Left colon (tissue), 2 donors: ENCODE results near the gene LAG3. TPM values are rescaled to one million over a fixed set of nuclear protein-coding genes. Genes with fewer than 3 reads are reported as not detected.

Experiments
- ATAC-seq: fragments of 200-7000 bp; cut with Tn5 transposase; one replicate; pipeline ENCODE4 v1.9.1; 2020; ENCODE audit warnings: mild to moderate bottlenecking, moderate library complexity
- DNase-seq, 2 donors: peaks; one replicate each; pipeline ENCODE4 v3.0.0-alpha.2; 2020
- intact Hi-C, 2 donors: fragments of 100-400 bp; cut with DNase I in 1 of 2; cut with micrococcal nuclease in 1 of 2; formaldehyde crosslinking; loops; one replicate each; pipeline versions ENCODE4 v1.11.2 to v1.14.0; 2022; cut with DNase I, micrococcal nuclease
- total RNA-seq, 2 donors: library from RNA; stranded (reverse); fragmentation: NEBNext Ultra II Directional; extraction: Animal tissue kit (Norgen Biotek cat#: 25700); gene quantifications; one replicate each; pipeline ENCODE4 v1.2.1, GENCODE V29; 2021
- donor health status: DM: no; HTN: no; CAD: no.
- donor health status: DM: yes; HTN: yes; CAD: no.

The LAG3 gene
- total RNA-seq, 2 donors from 2014 or later, result 0.89 to 1.6 TPM

GRCh38 chr12:6768990-6769389 is 3.3 kb upstream of the LAG3 start:
- intact Hi-C loops, result no loop called here
- DNase-seq, result peak; percentile 69 to 70
- no peak for ATAC-seq

GRCh38 chr12:6769666-6770065 is 2.7 kb upstream of the LAG3 start:
- DNase-seq (no peak), ATAC-seq (no peak)
- intact Hi-C loops, result no loop called here

- no peak for ATAC-seq
- no peak for DNase-seq
- intact Hi-C loops, result no loop called here
Measured at GRCh38 chr12:6770094-6770493, 2.2 kb upstream of the LAG3 start.

GRCh38 chr12:6770600-6770999 is 1.7 kb upstream of the LAG3 start:
- ATAC-seq, result no peak
- DNase-seq, result no peak
- intact Hi-C loops, result no loop called here

GRCh38 chr12:6771091-6771495 is 1.2 kb upstream of the LAG3 start:
- intact Hi-C loops, result no loop called here
- ATAC-seq (no peak), DNase-seq (peak in 1 of 2 donors; percentile 58)

- DNase-seq (no peak), ATAC-seq (no peak)
- intact Hi-C loops, result no loop called here
Measured at GRCh38 chr12:6771509-6772330, 600 bp upstream of the LAG3 start.

- no peak for ATAC-seq
- no peak for DNase-seq
- intact Hi-C loops, result no loop called here
Measured at GRCh38 chr12:6772726-6773589, 638 bp downstream of the LAG3 start.

- ATAC-seq (peak; percentile 56), DNase-seq (no peak)
- intact Hi-C loops, result no loop called here
Measured at GRCh38 chr12:6773590-6774351, 1.5 kb downstream of the LAG3 start.

- ATAC-seq (no peak), DNase-seq (no peak)
- intact Hi-C loops, result no loop called here
Measured at GRCh38 chr12:6774499-6775062, 2.3 kb downstream of the LAG3 start.

- intact Hi-C loops, result no loop called here
- DNase-seq (no peak), ATAC-seq (peak; percentile 31)
Measured at GRCh38 chr12:6775185-6776174, 3.2 kb downstream of the LAG3 start.

GRCh38 chr12:6777386-6777785 is 5.1 kb downstream of the LAG3 start:
- no peak for ATAC-seq
- intact Hi-C loops, result no loop called here
- DNase-seq, result no peak

GRCh38 chr12:6778217-6778573 is 5.9 kb downstream of the LAG3 start:
- intact Hi-C loops, result no loop called here
- ATAC-seq (no peak), DNase-seq (peak in 1 of 2 donors; percentile 54)

GRCh38 chr12:6778574-6779550 is 6.5 kb downstream of the LAG3 start:
- DNase-seq (peak; percentile 94 to 97), ATAC-seq (peak; percentile 91)
- intact Hi-C loops, result no loop called here

GRCh38 chr12:6779708-6780432 is 7.5 kb downstream of the LAG3 start:
- no peak for DNase-seq
- intact Hi-C loops, result loop anchor here in 1 of 2 donors (5.0 kb wide), 1 partner anchor 33 kb away; no protein-coding TSS in a partner anchor
- peak; percentile 50 for ATAC-seq

- no peak for DNase-seq
- intact Hi-C loops, result loop anchor here in 1 of 2 donors (5.0 kb wide), 1 partner anchor 33 kb away; no protein-coding TSS in a partner anchor
- ATAC-seq, result no peak
Measured at GRCh38 chr12:6780573-6780972, 8.3 kb downstream of the LAG3 start.

- ATAC-seq, result no peak
- intact Hi-C loops, result loop anchor here in 1 of 2 donors (5.0 kb wide), 1 partner anchor 35 kb away; no protein-coding TSS in a partner anchor
- no peak for DNase-seq
Measured at GRCh38 chr12:6782119-6782518, 9.8 kb downstream of the LAG3 start.
